Neural progenitor cell (in vitro differentiated cells): ENCODE results near the gene ZDHHC1. TPM values are rescaled to one million over a fixed set of nuclear protein-coding genes. Genes with fewer than 3 reads are reported as not detected.
A peak's percentile ranks its signal among the peaks of the same experiment; 100 is the strongest.

Experiments used
- DNase-seq: peaks from one replicate; pipeline ENCODE4 v3.0.0-alpha.2; 2016; ENCODE audit warnings: low spot score
- H2AFZ ChIP-seq: fragments of 200-600 bp; sonication (generic); replicated peaks from 2 replicates; pipeline ENCODE4 v1.6.1; 2016; ENCODE audit warnings: antibody characterized with exemption
- H3F3A ChIP-seq: fragments of 200-600 bp; sonication (generic); 2 replicates; pipeline ENCODE4 v1.6.1; 2016; ENCODE audit warnings: antibody characterized with exemption, low read depth
- H3K27ac ChIP-seq: fragments of 200-600 bp; sonication (generic); 2 replicates; pipeline ENCODE4 v1.5.1; 2016; ENCODE audit warnings: mild to moderate bottlenecking
- H3K27me3 ChIP-seq: fragments of 200-600 bp; sonication (generic); 2 replicates; pipeline ENCODE4 v1.6.1; 2016; ENCODE audit warnings: mild to moderate bottlenecking, moderate library complexity
- H3K36me3 ChIP-seq: fragments of 200-600 bp; sonication (generic); 2 replicates; pipeline ENCODE4 v1.5.1; 2016
- H3K4me1 ChIP-seq: fragments of 200-600 bp; sonication (generic); 2 replicates; pipeline ENCODE4 v1.6.1; 2016; ENCODE audit warnings: mixed run types
- H3K4me2 ChIP-seq: fragments of 200-600 bp; sonication (generic); 2 replicates; pipeline ENCODE4 v1.6.1; 2016
- H3K4me3 ChIP-seq: fragments of 200-600 bp; sonication (generic); 2 replicates; pipeline ENCODE4 v1.5.1; 2016
- H3K79me2 ChIP-seq: fragments of 200-600 bp; sonication (generic); 2 replicates; pipeline ENCODE4 v1.6.1; 2016; ENCODE audit warnings: low read depth
- H3K9ac ChIP-seq: fragments of 200-600 bp; sonication (generic); 2 replicates; pipeline ENCODE4 v1.6.1; 2016
- H3K9me3 ChIP-seq: fragments of 200-600 bp; sonication (generic); 2 replicates; pipeline ENCODE4 v1.5.1; 2016; ENCODE audit warnings: low read depth
- H4K20me1 ChIP-seq: fragments of 200-600 bp; sonication (generic); 2 replicates; pipeline ENCODE4 v1.6.1; 2016; ENCODE audit warnings: low read depth
- H3K27ac Mint-ChIP-seq: 3 replicates; pipeline ENCODE4 v1.8.0; 2021; ENCODE audit warnings: mixed read lengths
- H3K27me3 Mint-ChIP-seq: 2 replicates; pipeline ENCODE4 v1.8.0; 2022; ENCODE audit warnings: low read depth, mild to moderate bottlenecking, inconsistent platforms, moderate library complexity, mixed read lengths; ENCODE audit not compliant: insufficient read depth
- H3K36me3 Mint-ChIP-seq: 3 replicates; pipeline ENCODE4 v1.8.0; 2021; ENCODE audit warnings: mixed read lengths
- H3K4me1 Mint-ChIP-seq: 3 replicates; pipeline ENCODE4 v1.8.0; 2021; ENCODE audit warnings: mixed read lengths
- H3K4me3 Mint-ChIP-seq: 3 replicates; pipeline ENCODE4 v1.8.0; 2021; ENCODE audit warnings: mild to moderate bottlenecking, moderate library complexity, mixed read lengths
- H3K9me3 Mint-ChIP-seq: 3 replicates; pipeline ENCODE4 v1.8.0; 2020; ENCODE audit warnings: mixed read lengths
- EZH2 ChIP-seq: fragments of 200-600 bp; sonication (generic); IDR thresholded peaks from 2 replicates; pipeline ENCODE4 v1.6.1; 2017; ENCODE audit warnings: antibody characterized with exemption, mild to moderate bottlenecking, moderate library complexity
- EZH2phosphoT487 ChIP-seq: fragments of 200-600 bp; sonication (generic); IDR thresholded peaks from 2 replicates; pipeline ENCODE4 v1.6.1; 2017; ENCODE audit warnings: antibody characterized with exemption
- total RNA-seq: library from RNA; depleted of rRNA; stranded (reverse); fragments of >200 nt; gene quantifications from 2 replicates; pipeline ENCODE4 v1.2.3, GENCODE V29; 2015; ENCODE audit warnings: low replicate concordance
- TF ChIP-seq, protein P1 (sequence below): fragments of 200-600 bp; sonication (generic); IDR thresholded peaks from 2 replicates; pipeline ENCODE4 v1.5.1; 2017; ENCODE audit warnings: antibody characterized with exemption, mild to moderate bottlenecking

Gene ZDHHC1
- total RNA-seq, 1 donor from 2014 or later = 1.5 TPM

DNA sequence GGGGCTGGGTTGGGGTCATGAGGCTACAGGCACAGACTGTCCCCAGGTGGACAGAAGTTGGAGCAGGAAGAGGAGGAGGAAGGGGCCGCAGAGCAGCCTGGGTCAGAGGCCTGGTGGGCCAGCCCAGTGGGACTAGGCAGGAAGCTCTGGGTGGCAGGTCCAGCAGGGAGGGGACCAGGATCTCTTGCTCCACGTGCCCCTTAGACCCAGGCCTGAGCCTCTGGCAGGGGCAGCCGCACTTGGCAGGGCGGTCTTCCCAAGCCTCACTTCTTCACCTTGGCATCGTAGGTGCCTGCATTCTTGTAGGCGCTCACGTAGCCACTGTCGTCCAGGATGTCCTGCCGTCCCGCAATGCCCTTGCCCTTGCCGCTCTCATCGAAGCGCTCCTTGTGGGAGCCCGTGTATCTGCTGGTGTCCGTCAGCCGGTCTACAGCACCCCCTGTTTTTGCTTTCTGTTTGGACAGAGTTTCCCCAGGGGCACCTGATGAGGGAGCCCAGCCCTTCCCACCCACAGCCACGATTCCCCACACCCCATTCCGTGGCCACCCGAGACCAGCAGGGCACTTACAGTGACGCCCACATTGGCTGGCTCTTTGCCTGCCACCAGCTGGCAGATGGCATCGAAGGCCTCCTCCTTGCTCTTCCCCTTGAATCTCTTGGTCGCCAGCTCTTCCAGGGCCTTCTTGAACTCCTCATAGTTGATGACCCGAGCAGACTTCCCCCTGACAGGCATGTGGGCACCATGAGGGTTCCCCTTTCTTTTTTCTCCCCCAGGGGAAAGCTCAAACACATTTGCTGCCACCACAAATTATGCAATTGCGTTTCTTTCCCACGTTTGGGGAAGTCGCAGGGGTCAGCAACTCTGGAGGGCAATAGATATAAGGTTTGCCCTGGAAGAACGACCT lies 26.1 kb downstream of the ZDHHC1 start:
- H2AFZ ChIP-seq = no peak overlapping the region
- H3K4me3 ChIP-seq = no peak overlapping the region
- H3K4me2 ChIP-seq = no peak overlapping the region
- H3K27me3 ChIP-seq = peaks cover 44% of the 10 kb centered on the region
- Mint-ChIP-seq H3K4me1 (peaks cover 50% of the 10 kb centered on the region), H3K4me3 (no peak overlapping the region), H3K9me3 (no peaks in the 10 kb centered on the region), H3K27ac (peak overlapping the region; percentile 84), H3K27me3 (peaks cover 11% of the 10 kb centered on the region), H3K36me3 (no peaks in the 10 kb centered on the region)
- H3K4me1 ChIP-seq = peaks cover 34% of the 10 kb centered on the region
- no peak overlapping the region for H3K27ac ChIP-seq
- H4K20me1 ChIP-seq = peaks cover 7% of the 10 kb centered on the region
- no peaks in the 10 kb centered on the region for H3K9me3 ChIP-seq
- no peak for DNase-seq
- H3K36me3 ChIP-seq = no peaks in the 10 kb centered on the region
- H3K79me2 ChIP-seq = no peaks in the 10 kb centered on the region
- H3K9ac ChIP-seq = no peak overlapping the region
- H3F3A ChIP-seq = peaks cover 20% of the 10 kb centered on the region
- TF ChIP-seq EZH2phosphoT487 = no peak
- TF ChIP-seq, protein P1, sequence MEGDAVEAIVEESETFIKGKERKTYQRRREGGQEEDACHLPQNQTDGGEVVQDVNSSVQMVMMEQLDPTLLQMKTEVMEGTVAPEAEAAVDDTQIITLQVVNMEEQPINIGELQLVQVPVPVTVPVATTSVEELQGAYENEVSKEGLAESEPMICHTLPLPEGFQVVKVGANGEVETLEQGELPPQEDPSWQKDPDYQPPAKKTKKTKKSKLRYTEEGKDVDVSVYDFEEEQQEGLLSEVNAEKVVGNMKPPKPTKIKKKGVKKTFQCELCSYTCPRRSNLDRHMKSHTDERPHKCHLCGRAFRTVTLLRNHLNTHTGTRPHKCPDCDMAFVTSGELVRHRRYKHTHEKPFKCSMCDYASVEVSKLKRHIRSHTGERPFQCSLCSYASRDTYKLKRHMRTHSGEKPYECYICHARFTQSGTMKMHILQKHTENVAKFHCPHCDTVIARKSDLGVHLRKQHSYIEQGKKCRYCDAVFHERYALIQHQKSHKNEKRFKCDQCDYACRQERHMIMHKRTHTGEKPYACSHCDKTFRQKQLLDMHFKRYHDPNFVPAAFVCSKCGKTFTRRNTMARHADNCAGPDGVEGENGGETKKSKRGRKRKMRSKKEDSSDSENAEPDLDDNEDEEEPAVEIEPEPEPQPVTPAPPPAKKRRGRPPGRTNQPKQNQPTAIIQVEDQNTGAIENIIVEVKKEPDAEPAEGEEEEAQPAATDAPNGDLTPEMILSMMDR = no peak
- TF ChIP-seq EZH2 = no peak

DNA sequence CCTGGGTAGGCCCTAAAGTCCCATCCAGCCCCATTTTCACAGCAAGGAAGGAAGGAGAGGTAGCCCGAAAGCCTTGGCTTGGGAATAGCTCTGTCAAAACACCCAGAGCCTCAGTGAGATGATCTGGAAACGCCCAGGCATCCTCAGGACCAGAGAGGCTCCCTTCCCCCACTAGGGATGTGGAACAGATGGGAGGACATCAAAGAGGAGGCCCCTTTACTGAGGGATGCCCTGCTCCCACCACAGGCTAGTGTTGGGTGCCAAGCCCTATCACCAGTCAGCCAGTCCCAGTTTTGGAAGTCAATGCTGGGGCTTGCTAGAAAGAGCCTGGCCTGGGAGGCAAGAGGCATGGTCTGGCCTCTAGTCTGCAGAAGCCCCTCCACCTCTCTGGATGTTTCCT lies 27.7 kb downstream of the ZDHHC1 start:
- H3K4me1 Mint-ChIP-seq = peaks cover 46% of the 10 kb centered on the region
- no peaks in the 10 kb centered on the region for H3K9me3 ChIP-seq
- H3K4me2 ChIP-seq = no peak overlapping the region
- H2AFZ ChIP-seq = no peak overlapping the region
- no peaks in the 10 kb centered on the region for H3K36me3 Mint-ChIP-seq
- peaks cover 28% of the 10 kb centered on the region for H3K27me3 ChIP-seq
- no peak overlapping the region for H3K4me3 Mint-ChIP-seq
- H3K27me3 Mint-ChIP-seq = peaks cover 4% of the 10 kb centered on the region
- H3K9me3 Mint-ChIP-seq = no peaks in the 10 kb centered on the region
- no peak for DNase-seq
- TF ChIP-seq, protein P1 = no peak
- TF ChIP-seq EZH2 = no peak
- no peak for TF ChIP-seq EZH2phosphoT487
- no peak overlapping the region for H3K9ac ChIP-seq
- peaks cover 21% of the 10 kb centered on the region for H3K4me1 ChIP-seq
- H3K27ac Mint-ChIP-seq = peak overlapping the region; percentile 88
- no peaks in the 10 kb centered on the region for H3K36me3 ChIP-seq
- no peak overlapping the region for H3K4me3 ChIP-seq
- H3K79me2 ChIP-seq = no peaks in the 10 kb centered on the region
- H4K20me1 ChIP-seq = peaks cover under 1% of the 10 kb centered on the region
- peaks cover 7% of the 10 kb centered on the region for H3F3A ChIP-seq
- no peak overlapping the region for H3K27ac ChIP-seq

DNA sequence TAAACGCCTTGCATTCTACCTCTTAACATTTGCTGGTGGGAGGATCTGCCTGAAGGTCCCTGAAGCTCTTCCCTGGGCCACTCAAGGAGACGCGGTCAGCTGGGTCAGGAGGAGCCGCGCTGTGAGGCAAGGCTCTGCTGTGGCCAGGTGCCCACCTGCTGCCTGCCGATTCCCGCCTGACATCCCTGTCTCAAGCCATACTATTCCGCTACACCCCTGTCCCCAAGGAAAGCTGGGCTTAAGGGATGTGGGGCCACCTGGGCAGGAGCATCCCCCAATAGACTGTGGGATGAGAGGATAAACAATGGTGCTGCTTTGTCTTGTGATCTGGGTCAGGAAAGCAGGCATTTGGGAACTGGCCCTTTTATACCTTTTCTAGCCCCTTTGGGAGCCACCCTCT lies 28.1 kb downstream of the ZDHHC1 start:
- Histone ChIP-seq H3K4me3 (no peak overlapping the region), H3K27me3 (peaks cover 24% of the 10 kb centered on the region), H2AFZ (no peak overlapping the region), H3F3A (peaks cover 5% of the 10 kb centered on the region), H3K4me1 (peaks cover 19% of the 10 kb centered on the region), H4K20me1 (no peaks in the 10 kb centered on the region), H3K79me2 (no peaks in the 10 kb centered on the region), H3K4me2 (no peak overlapping the region), H3K36me3 (no peaks in the 10 kb centered on the region), H3K9ac (no peak overlapping the region), H3K27ac (no peak overlapping the region), H3K9me3 (no peaks in the 10 kb centered on the region)
- Mint-ChIP-seq H3K36me3 (no peaks in the 10 kb centered on the region), H3K27ac (peak overlapping the region; percentile 50), H3K9me3 (no peaks in the 10 kb centered on the region), H3K4me1 (peaks cover 46% of the 10 kb centered on the region), H3K4me3 (no peak overlapping the region), H3K27me3 (peaks cover 4% of the 10 kb centered on the region)
- DNase-seq = no peak
- TF ChIP-seq EZH2 = no peak
- TF ChIP-seq, protein P1 = no peak
- no peak for TF ChIP-seq EZH2phosphoT487
